AG04449 (cell line): Measurements from ENCODE around the gene SWSAP1.

Source experiments
- CTCF ChIA-PET: fragments of 350-600 bp; formaldehyde crosslinking; extraction: SDS; loops from one replicate; lab custom pipeline; 2021; ENCODE audit warnings: antibody characterized with exemption; lab: Yijun Ruan, JAX
- POLR2A ChIA-PET: fragments of 400-600, 350-600 bp; formaldehyde crosslinking; extraction: SDS; loops from one replicate; lab custom pipeline; 2020; ENCODE audit warnings: antibody characterized with exemption, inconsistent platforms; lab: Yijun Ruan, JAX
- DNase-seq: peaks from one replicate; pipeline ENCODE4 v3.0.0-alpha.2; 2010; ENCODE audit warnings: low read depth, low spot score
- H3K4me3 ChIP-seq: 2 replicates; pipeline ENCODE4 v1.5.1; 2011; ENCODE audit warnings: low read depth, mild to moderate bottlenecking, control low read depth, low read length
- CTCF ChIP-seq: IDR thresholded peaks from one replicate; pipeline ENCODE4 v1.5.1; 2011; ENCODE audit warnings: mild to moderate bottlenecking, moderate library complexity, low read length, control low read depth, inconsistent platforms; ENCODE audit not compliant: insufficient read depth; ENCODE audit errors: missing control alignments

SWSAP1 gene

GRCh38 chr19:11355160-11356073 is 19.0 kb upstream of the SWSAP1 start, which contains the start of gene PLPPR2:
Gene PLPPR2 (plus strand): TSS chr19:11355432. CDS start chr19:11357674, 2,242 bp downstream.
- peak within 1 kb of the TSS; percentile 86 for H3K4me3 ChIP-seq
- ChIA-PET POLR2A (no interaction called here), CTCF (no interaction called here)
- TF ChIP-seq CTCF, result no peak
- no peak for DNase-seq

GRCh38 chr19:11356074-11356397 is 18.4 kb upstream of the SWSAP1 start:
- no peak for DNase-seq
- ChIA-PET CTCF (no interaction called here), POLR2A (no interaction called here)
- peak overlapping the region; percentile 86 for H3K4me3 ChIP-seq
- TF ChIP-seq CTCF, result no peak

GRCh38 chr19:11356676-11357550 is 17.6 kb upstream of the SWSAP1 start:
- ChIA-PET CTCF (no interaction called here), POLR2A (no interaction called here)

GRCh38 chr19:11359421-11359820 is 15.0 kb upstream of the SWSAP1 start:
- no peak for TF ChIP-seq CTCF
- no peak overlapping the region for H3K4me3 ChIP-seq
- POLR2A ChIA-PET, result no interaction called here
- CTCF ChIA-PET, result interaction anchor here (1.0 kb wide), 1 partner anchor 11 kb away, joined by 3 read pairs; no protein-coding TSS in a partner anchor
- no peak for DNase-seq

More at GRCh38 chr19:11356676-11357550, 17.6 kb upstream of the SWSAP1 start:
- TF ChIP-seq CTCF, result no peak
- H3K4me3 ChIP-seq, result peak overlapping the region; percentile 86
- no peak for DNase-seq

GRCh38 chr19:11361037-11361770 is 13.3 kb upstream of the SWSAP1 start:
- ChIA-PET CTCF (interaction anchor here (1.4 to 1.6 kb wide), 2 partner anchors 20 to 22 kb away, joined by 5 to 8 read pairs; no protein-coding TSS in a partner anchor), POLR2A (interaction anchor here (1.0 to 1.2 kb wide), 2 partner anchors 13 to 22 kb away, joined by 3 to 4 read pairs; partner anchors contain the start of genes RAB3D and SWSAP1)
- no peak for DNase-seq
- no peak for TF ChIP-seq CTCF
- H3K4me3 ChIP-seq, result no peak overlapping the region
